ENCODE data around the gene ANO9.

ANO9 gene

GRCh38 chr11:441418-442274, at the start of gene ANO9:
Gene ANO9, minus strand, starts transcription at chr11:442011. Its CDS starts 85 bp downstream, at chr11:441926.
- FAIRE-seq, result no peak

- FAIRE-seq, result no peak
These were observed 49.5 kb upstream of the ANO9 start for GRCh38 chr11:491358-491757.

- FAIRE-seq, result no peak
These were observed 49.1 kb upstream of the ANO9 start for GRCh38 chr11:490930-491260.

- FAIRE-seq, result no peak
These were observed 48.5 kb upstream of the ANO9 start for GRCh38 chr11:490186-490929.

- no peak for FAIRE-seq
These were observed 47.9 kb upstream of the ANO9 start for GRCh38 chr11:489610-490185.

- FAIRE-seq, result no peak
These were observed 47.2 kb upstream of the ANO9 start for GRCh38 chr11:488992-489391.

- no peak for FAIRE-seq
These were observed 46.8 kb upstream of the ANO9 start for GRCh38 chr11:488579-488978.

- FAIRE-seq, result no peak
These were observed 46.3 kb upstream of the ANO9 start for GRCh38 chr11:488062-488461.

- FAIRE-seq, result no peak
These were observed 45.8 kb upstream of the ANO9 start for GRCh38 chr11:487571-488021.

- FAIRE-seq, result no peak
These were observed 44.4 kb upstream of the ANO9 start for GRCh38 chr11:486189-486588.

GRCh38 chr11:484616-485015, 42.8 kb upstream of the ANO9 start:
- FAIRE-seq, result no peak

GRCh38 chr11:479311-479710, 37.5 kb upstream of the ANO9 start:
- FAIRE-seq, result no peak

GRCh38 chr11:477052-477715, 35.4 kb upstream of the ANO9 start:
- no peak for FAIRE-seq

GRCh38 chr11:476416-476815, 34.6 kb upstream of the ANO9 start:
- no peak for FAIRE-seq

GRCh38 chr11:475941-476340, 34.1 kb upstream of the ANO9 start:
- FAIRE-seq, result no peak

GRCh38 chr11:474914-475506, 33.2 kb upstream of the ANO9 start:
- no peak for FAIRE-seq

GRCh38 chr11:473962-474785, 32.4 kb upstream of the ANO9 start:
- FAIRE-seq, result no peak

- FAIRE-seq, result no peak
These were observed 31.6 kb upstream of the ANO9 start for GRCh38 chr11:473415-473814.

GRCh38 chr11:472816-473215, 31.0 kb upstream of the ANO9 start:
- no peak for FAIRE-seq

- no peak for FAIRE-seq
These were observed 30.5 kb upstream of the ANO9 start for GRCh38 chr11:472272-472671.

- FAIRE-seq, result no peak
These were observed 29.8 kb upstream of the ANO9 start for GRCh38 chr11:471468-472145.

Measured in TTC549 (cell line).